SHP77 treated with DMSO at 0.1 percent for 48 hours (cell line): ENCODE data around the gene ANXA6.
"Not testable (repeated sequence)": the region's sequence is repeated elsewhere in the genome, so short reads cannot be mapped to it uniquely, and the experiment has no call there.

Experiments
- DNase-seq: peaks from one replicate; lab custom pipeline; 2025; lab: John Stamatoyannopoulos, UW

ANXA6 gene

GRCh38 chr5:151157426-151158286 is at the start of gene ANXA6:
Gene ANXA6, minus strand, starts transcription at chr5:151157779. Its CDS starts 9,878 bp downstream, at chr5:151147901.
- no peak for DNase-seq

DNA sequence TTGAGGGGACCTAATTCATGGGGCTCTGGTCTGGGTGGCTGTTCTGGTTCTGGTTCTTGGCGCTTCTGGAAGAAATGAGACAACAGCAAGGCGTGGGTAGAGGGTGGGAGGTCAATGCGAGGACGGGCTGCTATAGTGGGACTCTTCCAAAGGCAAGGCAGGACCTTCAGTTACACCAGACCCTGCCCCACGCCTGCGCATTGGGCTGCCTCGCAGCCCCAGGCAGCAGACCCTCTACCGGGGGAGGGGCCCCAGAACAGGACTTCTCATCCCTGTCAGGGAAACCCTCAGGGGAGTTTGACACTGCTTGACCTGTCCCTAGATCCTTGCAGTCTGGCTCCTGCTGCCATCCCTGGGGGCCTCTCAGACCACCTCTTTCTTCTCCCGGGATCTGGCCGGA is 47.8 kb upstream of the ANXA6 start:
- DNase-seq, result no peak

DNA sequence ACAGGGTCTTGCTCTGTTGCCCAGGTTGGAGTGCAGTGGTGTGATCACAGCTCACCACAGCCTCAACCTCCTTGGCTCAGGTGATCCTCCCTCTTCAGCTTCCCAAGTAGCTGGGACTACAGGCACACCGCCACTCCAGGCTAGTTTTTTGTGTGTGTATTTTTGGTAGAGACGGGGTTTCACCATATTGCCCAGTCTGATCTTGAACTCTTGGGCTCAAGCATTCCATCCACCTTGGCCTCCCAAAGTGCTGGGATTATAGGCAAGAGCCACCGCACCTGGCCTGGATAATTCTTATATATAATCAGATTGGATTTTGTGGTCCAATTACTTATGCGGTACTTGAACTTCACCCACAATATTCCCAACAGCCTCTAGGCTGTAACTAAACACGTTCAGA is 46.5 kb upstream of the ANXA6 start:
- no peak for DNase-seq

DNA sequence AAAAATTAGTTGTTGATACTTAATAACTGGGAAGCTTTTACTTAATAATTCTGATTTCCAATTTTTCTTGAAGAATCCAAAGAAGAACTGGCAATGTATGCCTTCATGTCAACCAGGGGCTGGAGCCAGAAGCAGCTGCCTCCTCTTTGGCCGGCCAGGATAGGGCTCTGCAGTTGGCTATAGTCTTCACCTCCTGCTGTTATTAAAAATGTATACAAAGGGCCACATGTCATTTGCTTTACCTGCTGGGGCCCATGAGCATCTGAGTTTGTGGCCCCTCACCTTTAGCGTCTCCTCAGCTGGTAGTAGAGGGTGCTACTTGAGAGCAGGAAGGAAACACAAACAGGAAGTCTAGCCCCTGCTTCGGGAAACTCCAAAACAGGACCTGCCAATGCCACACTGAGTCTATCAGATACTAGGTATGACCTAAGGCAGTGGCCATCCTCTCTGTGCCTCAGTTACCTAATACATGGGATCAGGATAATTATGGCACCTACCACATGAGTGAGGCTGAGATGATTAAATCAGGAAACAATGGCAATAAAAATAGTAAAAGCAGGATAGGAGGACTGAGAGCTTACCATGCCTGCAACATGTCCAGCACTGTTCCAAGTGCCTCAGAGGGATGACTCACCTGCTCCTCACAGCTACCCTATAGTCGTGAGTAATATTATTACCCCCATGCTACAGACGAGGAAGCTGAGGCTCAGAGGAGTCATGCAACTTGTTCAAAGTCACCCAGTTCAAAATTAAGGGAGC is 45.0 kb upstream of the ANXA6 start:
- no peak for DNase-seq

DNA sequence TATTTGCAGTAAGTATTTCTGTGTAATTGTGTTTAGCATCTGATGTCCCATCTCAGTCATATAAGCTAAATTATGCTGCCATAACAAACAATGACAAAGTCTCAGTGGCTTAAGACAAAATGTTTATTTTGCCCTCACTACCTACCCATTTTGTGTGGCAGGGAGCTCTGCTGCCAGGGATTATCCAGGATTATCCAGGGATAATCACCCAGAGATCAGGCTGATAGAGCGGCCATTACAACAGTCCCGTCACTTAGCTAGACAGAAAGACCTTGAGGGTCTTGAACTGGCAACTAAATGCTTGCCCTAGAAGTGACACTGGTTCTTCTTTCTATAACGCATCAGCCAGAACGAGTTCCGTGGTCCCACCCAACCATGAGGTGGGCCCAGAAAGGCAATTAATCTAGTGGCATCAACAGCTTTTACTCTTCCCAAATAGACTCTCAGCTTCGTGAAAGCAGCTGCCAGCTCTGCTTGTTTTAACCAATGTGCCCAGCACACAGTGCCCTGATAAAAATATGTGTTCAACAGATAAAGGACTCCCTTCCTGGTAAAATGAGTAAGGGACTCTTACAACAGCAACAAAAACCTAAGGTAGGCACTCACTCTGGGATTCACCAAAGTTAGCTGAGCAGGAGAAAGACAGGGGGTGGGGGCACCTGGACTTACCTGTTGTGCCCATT is 43.5 kb upstream of the ANXA6 start:
- DNase-seq, result no peak

DNA sequence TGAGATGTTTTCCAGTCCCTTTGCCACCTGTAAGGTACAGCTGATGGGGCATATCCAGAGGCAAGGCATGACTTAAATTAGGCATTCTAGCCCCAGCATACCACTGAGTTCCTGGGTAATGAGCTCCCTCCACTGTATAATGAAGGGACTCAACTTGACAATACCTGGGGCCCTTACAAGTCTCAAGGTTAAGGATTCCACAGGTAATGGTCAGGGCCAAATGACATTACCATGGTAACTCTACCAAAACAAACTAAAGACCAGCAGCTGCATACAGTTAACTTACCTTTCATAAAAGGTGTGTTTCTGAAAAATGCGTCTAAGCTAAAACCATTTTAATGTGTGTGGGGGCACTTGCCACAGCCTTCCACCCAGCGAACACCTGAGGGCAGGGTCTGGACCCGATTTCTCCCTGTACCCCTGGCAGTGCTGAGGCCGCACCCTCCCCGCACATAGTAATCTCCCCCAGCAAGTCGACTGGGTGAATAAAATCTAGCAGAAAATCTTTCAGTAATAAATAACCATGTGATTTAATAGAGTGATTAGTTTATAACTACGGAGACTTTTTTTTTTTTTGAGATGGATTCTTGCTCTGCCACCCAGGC is 42.1 kb upstream of the ANXA6 start:
- no peak for DNase-seq

DNA sequence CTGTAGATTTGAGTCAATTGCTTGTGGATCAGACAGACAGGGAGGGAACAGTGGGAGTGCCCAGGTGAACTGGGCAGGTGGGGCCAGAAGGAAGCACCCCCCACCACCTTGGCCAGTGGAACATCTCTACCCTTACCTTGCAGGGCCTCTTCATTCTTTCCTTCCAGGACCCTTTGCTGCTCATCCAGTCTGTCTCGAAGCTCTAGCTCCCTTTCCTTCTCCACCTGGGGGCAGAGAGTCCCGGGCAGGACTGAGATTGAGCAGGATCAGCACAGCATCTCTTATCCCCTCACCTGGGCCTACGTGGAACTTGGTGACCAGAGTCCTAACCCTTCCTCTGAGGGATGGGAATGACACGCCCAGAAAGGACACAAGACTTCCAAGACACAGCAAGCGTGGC is 41.3 kb upstream of the ANXA6 start:
- DNase-seq, result no peak

DNA sequence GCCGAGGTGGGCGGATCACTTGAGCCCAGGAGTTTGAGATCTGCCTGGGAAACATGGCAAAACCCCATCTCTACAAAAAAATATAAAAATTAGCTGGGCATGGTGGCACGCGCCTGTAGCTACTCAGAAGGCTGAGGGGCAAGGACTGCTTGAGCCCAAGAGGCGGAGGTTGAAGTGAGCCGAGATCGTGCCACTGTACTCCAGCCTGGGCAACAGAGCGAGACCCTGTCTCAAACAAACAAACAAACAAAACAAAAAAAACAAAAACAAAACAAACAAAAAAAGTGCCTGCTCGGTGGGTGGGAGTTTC is 39.7 kb upstream of the ANXA6 start:
- not testable (repeated sequence) for DNase-seq

GRCh38 chr5:151196556-151197290 is 39.1 kb upstream of the ANXA6 start:
- no peak for DNase-seq

GRCh38 chr5:151195622-151196021 is 38.0 kb upstream of the ANXA6 start:
- no peak for DNase-seq

DNA sequence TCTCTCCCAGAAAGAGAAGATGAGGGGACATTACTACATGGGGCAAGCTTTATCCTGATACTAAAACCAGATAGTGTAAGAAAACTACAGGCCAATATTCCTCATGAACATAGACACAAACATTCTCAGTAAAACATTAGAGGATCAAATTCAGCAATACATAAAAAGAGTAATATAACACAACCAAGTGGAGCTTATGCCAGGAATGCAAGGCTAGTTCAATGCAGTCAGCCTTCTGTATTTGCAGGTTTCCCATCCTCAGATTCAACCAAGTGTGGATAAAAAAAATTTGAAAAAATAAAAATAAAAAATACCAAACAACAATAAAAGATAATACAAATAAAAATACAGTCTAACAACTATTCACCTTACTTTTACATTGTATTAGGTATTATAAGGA is 35.0 kb upstream of the ANXA6 start:
- no peak for DNase-seq

GRCh38 chr5:151191661-151192060 is 34.1 kb upstream of the ANXA6 start:
- no peak for DNase-seq

GRCh38 chr5:151189151-151189550 is 31.6 kb upstream of the ANXA6 start:
- no peak for DNase-seq

DNA sequence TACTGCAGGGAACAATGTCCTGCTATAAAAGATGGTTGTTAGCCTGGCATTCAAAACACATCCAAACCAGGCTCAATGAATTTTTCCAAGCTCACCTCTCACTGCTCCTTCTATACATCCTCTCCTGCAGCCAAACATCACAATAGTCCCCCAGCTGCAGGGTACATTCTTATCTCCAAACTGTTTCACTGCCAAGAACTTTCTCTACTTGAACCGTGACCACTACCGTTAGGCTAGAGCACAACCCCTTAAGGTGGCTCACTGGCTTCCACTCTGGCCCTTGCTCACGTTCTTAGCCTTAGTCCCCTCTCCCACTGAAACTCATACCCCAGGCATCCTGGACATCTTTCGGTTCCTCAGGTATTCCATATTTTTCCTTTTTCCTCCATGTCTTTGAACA is 29.0 kb upstream of the ANXA6 start:
- no peak for DNase-seq

- DNase-seq, result no peak
Observed at GRCh38 chr5:151186052-151186451, 28.5 kb upstream of the ANXA6 start.

DNA sequence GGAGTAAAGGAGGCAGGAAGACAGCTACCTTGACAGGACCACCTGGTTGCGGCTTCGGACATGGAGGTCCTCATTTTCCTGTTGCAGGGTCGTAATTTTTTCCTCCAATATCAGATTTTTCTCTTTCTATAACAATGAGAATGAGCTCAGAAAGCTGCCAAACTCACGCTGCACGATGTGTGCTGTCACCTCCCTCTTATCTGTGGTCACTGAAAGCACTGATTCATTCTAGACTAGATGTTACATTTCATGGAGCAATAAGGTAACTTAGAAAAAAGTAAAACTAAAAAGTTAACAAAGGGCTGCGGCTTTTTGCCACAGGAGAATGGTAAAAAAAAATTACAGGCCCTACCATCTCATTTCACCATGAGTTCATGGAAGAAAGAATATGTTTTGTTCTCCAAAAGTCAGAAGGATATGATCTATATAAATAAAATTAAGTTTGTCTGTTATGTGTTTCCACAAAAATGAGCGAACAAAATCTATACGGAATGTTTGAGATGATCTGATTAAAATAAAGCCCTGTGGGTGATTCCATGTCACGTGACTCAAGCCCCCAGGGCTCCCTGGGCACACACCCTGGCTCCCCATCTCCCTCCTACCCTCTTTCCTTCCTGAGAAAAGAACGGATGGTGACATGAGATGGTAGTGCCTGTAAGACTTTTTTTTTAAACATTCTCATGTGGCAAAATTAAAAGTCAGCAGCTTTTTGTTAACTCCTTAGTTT is 26.9 kb upstream of the ANXA6 start:
- DNase-seq, result no peak

- DNase-seq, result no peak
Observed at GRCh38 chr5:151183456-151184245, 26.1 kb upstream of the ANXA6 start.

DNA sequence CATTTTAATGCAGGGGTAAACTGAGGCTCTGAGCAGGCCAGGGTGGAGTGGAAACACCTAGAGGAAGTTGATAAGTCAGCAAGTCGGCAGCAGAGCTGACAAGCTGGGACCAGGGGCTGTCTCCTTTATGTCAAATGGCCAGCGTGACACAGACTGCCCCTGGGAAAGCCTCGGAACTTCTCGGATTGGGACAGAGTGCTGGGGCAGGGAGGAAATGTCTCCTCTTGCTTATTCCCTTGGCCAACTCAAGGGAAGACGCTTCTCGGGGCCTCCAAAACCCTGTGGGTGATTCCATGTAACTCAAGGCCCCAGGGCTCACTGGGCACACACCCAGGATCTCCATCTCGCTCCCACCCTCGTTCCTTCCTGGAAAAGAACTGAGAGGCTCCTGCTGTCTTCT is 25.4 kb upstream of the ANXA6 start:
- no peak for DNase-seq

- no peak for DNase-seq
Observed at GRCh38 chr5:151182524-151182900, 24.9 kb upstream of the ANXA6 start.

- no peak for DNase-seq
Observed at GRCh38 chr5:151181818-151182523, 24.4 kb upstream of the ANXA6 start.
